HUES6 (cell line): ENCODE results near the gene SCO1.
A peak's percentile ranks its signal among the peaks of the same experiment; 100 is the strongest.
"Not testable (repeated sequence)": the region's sequence is repeated elsewhere in the genome, so short reads cannot be mapped to it uniquely, and the experiment has no call there.

ENCODE experiments used
- H3K27ac ChIP-seq: 2 replicates; pipeline ENCODE4 v1.7.0; 2013; ENCODE audit warnings: low read depth, mild to moderate bottlenecking, low read length, inconsistent platforms
- H3K27me3 ChIP-seq: 2 replicates; pipeline ENCODE4 v1.6.1; 2013; ENCODE audit warnings: low read length; ENCODE audit not compliant: control insufficient read depth, insufficient read depth
- H3K36me3 ChIP-seq: 2 replicates; pipeline ENCODE4 v1.6.1; 2013; ENCODE audit warnings: low read length; ENCODE audit not compliant: control insufficient read depth, insufficient read depth
- H3K4me1 ChIP-seq: 2 replicates; pipeline ENCODE4 v1.6.1; 2013; ENCODE audit warnings: low read length; ENCODE audit not compliant: control insufficient read depth, insufficient read depth
- H3K4me3 ChIP-seq: 2 replicates; pipeline ENCODE4 v1.5.1; 2013; ENCODE audit warnings: low read depth, low read length
- H3K9ac ChIP-seq: one replicate; pipeline ENCODE4 v1.6.1; 2013; ENCODE audit warnings: mild to moderate bottlenecking, low read length
- H3K9me3 ChIP-seq: 2 replicates; pipeline ENCODE4 v1.6.1; 2013; ENCODE audit warnings: low read depth, low read length; ENCODE audit not compliant: control insufficient read depth, insufficient read depth

The SCO1 gene

GRCh38 chr17:10735821-10736220 lies 38.5 kb upstream of the SCO1 start:
- Histone ChIP-seq H3K4me1 (peaks cover 11% of the 10 kb centered on the region), H3K9ac (no peak overlapping the region), H3K36me3 (no peaks in the 10 kb centered on the region), H3K4me3 (no peak overlapping the region), H3K27me3 (0 out of 2 replicates have a peak, but pooled peaks cover 2% of the 10 kb centered on the region), H3K9me3 (no peaks in the 10 kb centered on the region), H3K27ac (no peak overlapping the region)

GRCh38 chr17:10735251-10735650 lies 37.9 kb upstream of the SCO1 start:
- Histone ChIP-seq H3K27ac (no peak overlapping the region), H3K27me3 (0 out of 2 replicates have a peak, but pooled peaks cover 2% of the 10 kb centered on the region), H3K9me3 (no peaks in the 10 kb centered on the region), H3K4me1 (peaks cover 11% of the 10 kb centered on the region), H3K9ac (no peak overlapping the region), H3K4me3 (no peak overlapping the region), H3K36me3 (no peaks in the 10 kb centered on the region)

- Histone ChIP-seq H3K9ac (no peak overlapping the region), H3K4me3 (no peak overlapping the region), H3K4me1 (peaks cover 9% of the 10 kb centered on the region), H3K36me3 (no peaks in the 10 kb centered on the region), H3K27me3 (no peaks in the 10 kb centered on the region), H3K9me3 (no peaks in the 10 kb centered on the region), H3K27ac (no peak overlapping the region)
Observed at GRCh38 chr17:10733666-10734065, 36.3 kb upstream of the SCO1 start.

GRCh38 chr17:10732121-10732520 lies 34.8 kb upstream of the SCO1 start:
- H3K36me3 ChIP-seq, H3K4me1 ChIP-seq, H3K4me3 ChIP-seq, H3K9me3 ChIP-seq, H3K27me3 ChIP-seq, H3K9ac ChIP-seq, H3K27ac ChIP-seq: not testable (repeated sequence)

GRCh38 chr17:10731408-10731879 lies 34.1 kb upstream of the SCO1 start:
- Histone ChIP-seq H3K4me1 (peaks cover 9% of the 10 kb centered on the region), H3K27me3 (no peaks in the 10 kb centered on the region), H3K4me3 (peak overlapping the region; percentile 84), H3K36me3 (no peaks in the 10 kb centered on the region), H3K9me3 (no peaks in the 10 kb centered on the region), H3K27ac (0 out of 2 replicates have a peak overlapping the region, but pooled peaks have one; percentile 34), H3K9ac (no peak overlapping the region)

- not testable (repeated sequence) for H3K36me3 ChIP-seq, H3K9me3 ChIP-seq, H3K4me1 ChIP-seq, H3K27me3 ChIP-seq
- H3K4me3 ChIP-seq = peak overlapping the region; percentile 84
- peak overlapping the region; percentile 39; the same call in 1 of the 2 replicates for H3K27ac ChIP-seq
- H3K9ac ChIP-seq = peak overlapping the region; percentile 88
Observed at GRCh38 chr17:10730247-10730646, 32.9 kb upstream of the SCO1 start.

GRCh38 chr17:10729334-10730193 lies 32.2 kb upstream of the SCO1 start, which contains the start of gene TMEM220:
Gene TMEM220 (minus strand): TSS chr17:10730023. CDS start chr17:10729851, 172 bp downstream.
- Histone ChIP-seq H3K9ac (peak within 1 kb of the TSS; percentile 88), H3K27ac (peak within 1 kb of the TSS; percentile 39; the same call in 1 of the 2 replicates), H3K27me3 (no peaks in the 10 kb centered on the region), H3K9me3 (no peaks in the 10 kb centered on the region), H3K4me1 (peaks cover 9% of the 10 kb centered on the region), H3K4me3 (peak within 1 kb of the TSS; percentile 84), H3K36me3 (no peaks in the 10 kb centered on the region)

- H3K27me3 ChIP-seq = no peaks in the 10 kb centered on the region
- H3K9me3 ChIP-seq = no peaks in the 10 kb centered on the region
- no peak overlapping the region for H3K4me3 ChIP-seq
- H3K4me1 ChIP-seq = peaks cover 9% of the 10 kb centered on the region
- no peak overlapping the region for H3K9ac ChIP-seq
- H3K36me3 ChIP-seq = no peaks in the 10 kb centered on the region
- H3K27ac ChIP-seq = no peak overlapping the region
Observed at GRCh38 chr17:10728331-10728892, 31.1 kb upstream of the SCO1 start.

- no peak overlapping the region for H3K27ac ChIP-seq
- no peaks in the 10 kb centered on the region for H3K9me3 ChIP-seq
- H3K36me3 ChIP-seq = no peaks in the 10 kb centered on the region
- no peak overlapping the region for H3K9ac ChIP-seq
- H3K4me3 ChIP-seq = no peak overlapping the region
- peaks cover 5% of the 10 kb centered on the region for H3K4me1 ChIP-seq
- no peaks in the 10 kb centered on the region for H3K27me3 ChIP-seq
Observed at GRCh38 chr17:10727192-10727591, 29.9 kb upstream of the SCO1 start.

DNA sequence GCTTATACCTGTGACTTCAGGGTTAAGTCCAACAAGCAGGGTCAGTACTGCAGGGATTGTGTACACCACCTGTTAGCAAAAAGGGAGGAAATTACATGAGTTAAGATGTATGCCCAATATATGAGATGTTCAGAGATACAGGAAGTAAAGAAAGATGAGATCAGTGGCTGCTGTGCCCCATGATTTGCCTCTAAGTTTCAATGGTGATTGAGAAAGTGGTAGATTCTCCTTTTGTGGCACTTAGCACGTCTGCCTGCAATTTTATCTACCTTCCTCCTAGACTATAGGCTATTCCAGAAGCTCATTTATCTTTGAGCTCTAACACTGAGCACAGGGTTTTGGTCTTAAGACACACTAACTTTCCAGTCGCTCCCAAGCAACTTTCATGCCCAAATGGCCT lies 28.9 kb upstream of the SCO1 start:
- Histone ChIP-seq H3K9ac (no peak overlapping the region), H3K4me1 (peaks cover under 1% of the 10 kb centered on the region), H3K27me3 (no peaks in the 10 kb centered on the region), H3K27ac (no peak overlapping the region), H3K36me3 (no peaks in the 10 kb centered on the region), H3K4me3 (no peak overlapping the region), H3K9me3 (no peaks in the 10 kb centered on the region)

- no peak overlapping the region for H3K9ac ChIP-seq
- H3K9me3 ChIP-seq = no peaks in the 10 kb centered on the region
- no peaks in the 10 kb centered on the region for H3K36me3 ChIP-seq
- no peaks in the 10 kb centered on the region; the same call in 1 of the 2 replicates for H3K4me1 ChIP-seq
- no peak overlapping the region for H3K27ac ChIP-seq
- H3K27me3 ChIP-seq = no peaks in the 10 kb centered on the region
- no peak overlapping the region for H3K4me3 ChIP-seq
Observed at GRCh38 chr17:10725262-10725661, 27.9 kb upstream of the SCO1 start.
